GM10266 (cell line): Measurements from ENCODE around the gene UBE4B.

ENCODE experiments used
- DNase-seq: peaks from one replicate; pipeline ENCODE4 v3.0.0; 2012; ENCODE audit errors: extremely low spot score
- CTCF ChIP-seq: IDR thresholded peaks from 2 replicates; pipeline ENCODE4 v1.5.1; 2012; ENCODE audit warnings: mild to moderate bottlenecking, low read depth; ENCODE audit not compliant: control insufficient read depth, insufficient read depth; ENCODE audit errors: missing control alignments

The UBE4B gene

DNA sequence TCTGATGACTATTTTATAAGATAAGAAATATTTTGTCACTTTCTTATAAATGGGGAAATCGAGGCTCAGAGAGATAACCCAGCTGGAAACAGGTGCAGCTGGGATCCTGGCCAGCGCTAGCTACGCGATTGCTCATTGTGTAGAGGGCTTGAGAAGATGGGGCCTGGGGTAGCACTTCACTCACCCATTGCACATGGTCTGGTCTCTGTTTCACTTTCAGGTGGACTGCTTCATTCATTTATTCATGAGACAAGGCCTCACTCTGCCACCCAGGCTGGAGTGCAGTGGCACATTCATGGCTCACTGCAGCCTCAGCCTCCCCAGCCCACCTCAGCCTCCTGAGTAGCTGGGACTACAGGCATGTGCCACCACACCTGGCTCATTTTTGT, 23.8 kb downstream of the UBE4B start:
- TF ChIP-seq CTCF, result no peak
- no peak for DNase-seq

DNA sequence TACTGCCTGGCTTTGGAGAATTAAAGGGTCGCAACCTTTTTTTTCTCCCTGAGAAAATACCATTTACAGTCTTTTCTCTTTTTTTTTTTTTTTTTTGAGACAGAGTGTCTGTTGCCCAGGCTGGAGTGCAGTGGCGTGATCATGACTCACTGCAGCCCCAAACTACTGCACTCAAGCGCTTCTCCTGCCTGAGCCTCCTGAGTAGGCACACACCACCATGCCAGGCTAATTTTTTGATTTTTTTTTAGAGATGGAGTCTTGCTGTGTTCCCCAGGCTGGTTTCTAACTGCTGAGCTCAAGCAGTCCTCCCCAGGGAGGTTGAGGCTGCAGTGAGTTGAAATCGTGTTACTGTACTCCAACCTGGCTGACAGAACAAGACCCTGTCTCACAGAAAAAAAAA, 24.6 kb downstream of the UBE4B start:
- no peak for TF ChIP-seq CTCF
- no peak for DNase-seq

- no peak for TF ChIP-seq CTCF
- no peak for DNase-seq
Measured at GRCh38 chr1:10057796-10058195, 25.0 kb downstream of the UBE4B start.

- TF ChIP-seq CTCF, result no peak
- DNase-seq, result no peak
Measured at GRCh38 chr1:10059342-10059718, 26.6 kb downstream of the UBE4B start.

GRCh38 chr1:10060311-10061100, 27.7 kb downstream of the UBE4B start:
- TF ChIP-seq CTCF, result no peak
- DNase-seq, result no peak

- no peak for DNase-seq
- no peak for TF ChIP-seq CTCF
Measured at GRCh38 chr1:10061276-10061675, 28.5 kb downstream of the UBE4B start.

DNA sequence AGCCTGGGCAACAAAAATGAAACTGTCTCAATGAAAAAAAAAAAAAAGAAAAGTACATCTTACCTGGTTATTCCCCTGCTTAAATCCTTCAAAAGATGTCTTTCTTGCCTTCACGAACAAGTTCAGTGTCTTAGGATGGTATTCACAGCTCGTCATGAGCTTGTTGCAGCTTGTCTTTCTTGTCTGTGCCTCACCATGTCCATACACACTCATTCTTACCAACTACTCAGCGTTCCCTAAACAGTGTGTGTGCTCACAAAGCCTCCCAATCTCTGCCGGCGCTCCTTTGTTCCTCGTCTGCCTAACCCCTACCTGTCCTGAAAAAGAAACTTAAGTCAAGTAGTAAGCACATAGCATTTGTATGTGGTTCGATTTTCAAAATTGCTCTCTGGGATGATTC, 31.1 kb downstream of the UBE4B start:
- no peak for DNase-seq
- no peak for TF ChIP-seq CTCF
